Bronchial epithelial cell (primary cell): ENCODE measurements around the gene MRPS24. TPM values are rescaled to one million over a fixed set of nuclear protein-coding genes. Genes with fewer than 3 reads are reported as not detected.

Source experiments
- DNase-seq: peaks from one replicate; pipeline ENCODE4 v3.0.0-alpha.2; 2010; ENCODE audit warnings: low read depth
- FAIRE-seq: peaks from 2 replicates; lab custom pipeline; 2011; peaks lifted over from hg19 to GRCh38; lab: Jason Lieb, UNC
- H3K27me3 ChIP-seq: 2 replicates; pipeline ENCODE4 v1.5.1; 2011; ENCODE audit warnings: low read length; ENCODE audit not compliant: control insufficient read depth, insufficient read depth
- H3K36me3 ChIP-seq: 2 replicates; pipeline ENCODE4 v1.5.1; 2011; ENCODE audit warnings: low read length; ENCODE audit not compliant: control insufficient read depth, insufficient read depth
- H3K4me3 ChIP-seq: 2 replicates; pipeline ENCODE4 v1.5.1; 2011; ENCODE audit warnings: mild to moderate bottlenecking, low read depth, low read length, control low read depth
- CTCF ChIP-seq: IDR thresholded peaks from 2 replicates; pipeline ENCODE4 v1.5.1; 2011; ENCODE audit warnings: mild to moderate bottlenecking, moderate library complexity, low read length, control low read depth, inconsistent platforms; ENCODE audit not compliant: insufficient read depth, severe bottlenecking
- total RNA-seq: library from RNA; depleted of rRNA; stranded (reverse); fragments of >200 nt; gene quantifications from 2 replicates; pipeline ENCODE4 v1.2.1, GENCODE V29; 2014

MRPS24 gene
- total RNA-seq, 1 donor from 2014 or later = 110 TPM

DNA sequence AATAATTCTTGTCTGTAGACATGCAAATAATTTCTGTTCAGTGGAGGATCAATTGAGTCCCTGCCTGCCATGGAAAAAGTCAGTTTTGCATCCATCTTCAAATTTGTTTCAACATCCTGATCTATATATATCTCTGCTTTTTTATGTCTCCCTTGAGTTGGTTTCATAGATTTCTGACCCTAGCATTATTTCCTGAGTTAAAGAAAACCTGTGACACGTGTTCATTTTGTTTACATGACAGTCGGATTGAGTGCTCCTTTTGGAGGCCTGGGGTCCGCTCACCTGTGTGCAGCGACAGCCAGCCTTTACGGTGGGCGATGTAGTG lies 674 bp downstream of the MRPS24 start:
- FAIRE-seq (no peak), DNase-seq (no peak)
- no peak for TF ChIP-seq CTCF
- H3K27me3 ChIP-seq = no peaks in the 10 kb centered on the region
- peak overlapping the region; percentile 77 for H3K4me3 ChIP-seq
- peaks cover 8% of the 10 kb centered on the region for H3K36me3 ChIP-seq

DNA sequence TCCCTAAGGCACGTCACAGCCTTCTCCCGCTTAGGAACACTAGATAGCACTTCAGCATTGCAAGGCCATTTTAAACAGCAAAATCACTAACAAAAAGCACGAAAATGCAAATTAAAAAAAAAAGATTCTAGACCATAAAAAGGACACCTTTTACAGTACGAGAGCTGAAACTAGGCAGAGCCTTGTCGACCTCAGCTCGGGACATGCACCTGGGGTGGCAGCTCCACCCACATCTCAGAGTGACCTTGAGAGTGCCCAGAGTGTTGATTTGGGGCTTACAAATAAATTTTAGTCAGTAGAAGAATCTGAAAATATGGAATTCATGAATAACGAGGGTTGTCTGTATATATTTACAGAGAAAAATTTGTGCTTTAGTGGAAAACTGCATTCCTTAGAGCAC lies 1.1 kb downstream of the MRPS24 start:
- no peak for DNase-seq
- peaks cover 8% of the 10 kb centered on the region for H3K36me3 ChIP-seq
- H3K4me3 ChIP-seq = no peak overlapping the region
- no peak for FAIRE-seq
- no peaks in the 10 kb centered on the region for H3K27me3 ChIP-seq
- no peak for TF ChIP-seq CTCF

DNA sequence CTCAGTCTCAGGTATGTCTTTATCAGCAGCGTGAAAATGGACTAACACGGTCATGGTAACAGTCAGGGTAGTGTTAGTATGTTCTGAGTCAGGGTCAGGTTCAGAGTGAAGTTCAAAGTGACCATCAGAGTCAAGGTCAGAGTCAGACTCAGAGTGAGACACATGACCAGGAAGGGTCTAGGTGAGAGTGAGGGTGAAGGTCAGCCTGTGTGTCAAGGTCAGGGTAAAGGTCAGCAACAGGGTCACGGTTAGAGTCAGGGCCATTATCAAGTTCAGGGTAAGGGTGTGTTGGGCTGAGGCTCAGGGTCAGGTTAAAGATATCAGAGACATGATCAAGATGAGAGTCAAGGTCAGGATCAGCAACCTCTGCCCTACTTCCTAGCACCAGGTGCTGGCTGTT lies 4.0 kb downstream of the MRPS24 start:
- peaks cover 8% of the 10 kb centered on the region for H3K36me3 ChIP-seq

DNA sequence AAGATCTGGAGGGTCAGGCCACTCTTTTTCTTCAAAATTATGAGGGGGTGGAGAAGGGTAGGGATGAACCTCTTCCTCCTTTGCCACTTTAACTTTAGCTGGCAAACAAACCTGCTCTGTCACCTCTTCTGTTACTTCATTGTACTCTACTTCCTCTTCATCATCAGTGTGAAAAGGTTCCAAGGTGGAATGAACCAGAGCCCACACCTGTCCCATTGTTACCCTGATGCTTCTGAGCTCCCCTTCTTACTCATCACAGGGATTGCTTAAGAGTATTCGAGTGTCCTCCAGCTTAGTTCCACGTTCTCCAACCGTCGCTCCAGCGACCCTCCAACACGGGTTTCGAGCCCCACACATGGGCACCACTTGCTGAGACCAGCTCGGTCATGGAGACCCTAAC lies 5.2 kb downstream of the MRPS24 start:
- FAIRE-seq = no peak
- TF ChIP-seq CTCF = no peak
- no peaks in the 10 kb centered on the region for H3K27me3 ChIP-seq
- peak; percentile 59 for DNase-seq
- H3K4me3 ChIP-seq = no peak overlapping the region
- H3K36me3 ChIP-seq = peaks cover 8% of the 10 kb centered on the region

More for the DNA sequence above, 4.0 kb downstream of the MRPS24 start:
- H3K4me3 ChIP-seq = no peak overlapping the region
- no peak for FAIRE-seq
- no peaks in the 10 kb centered on the region for H3K27me3 ChIP-seq
- no peak for TF ChIP-seq CTCF
- DNase-seq = no peak

GRCh38 chr7:43856996-43857395 lies 12.3 kb downstream of the MRPS24 start:
- Histone ChIP-seq H3K36me3 (no peaks in the 10 kb centered on the region), H3K27me3 (no peaks in the 10 kb centered on the region), H3K4me3 (no peak overlapping the region)
- no peak for TF ChIP-seq CTCF
- FAIRE-seq (no peak), DNase-seq (peak; percentile 52)

- Histone ChIP-seq H3K4me3 (no peak overlapping the region), H3K27me3 (no peaks in the 10 kb centered on the region), H3K36me3 (no peaks in the 10 kb centered on the region)
- DNase-seq = no peak
- no peak for TF ChIP-seq CTCF
- FAIRE-seq = no peak
These were observed 13.0 kb downstream of the MRPS24 start for GRCh38 chr7:43856316-43856715.
